HuH-7 (cell line): ENCODE data around the gene ARAP1.

ENCODE experiments used
- DNase-seq: peaks from one replicate; pipeline ENCODE4 v3.0.0; 2011; ENCODE audit warnings: low spot score

Gene ARAP1

DNA sequence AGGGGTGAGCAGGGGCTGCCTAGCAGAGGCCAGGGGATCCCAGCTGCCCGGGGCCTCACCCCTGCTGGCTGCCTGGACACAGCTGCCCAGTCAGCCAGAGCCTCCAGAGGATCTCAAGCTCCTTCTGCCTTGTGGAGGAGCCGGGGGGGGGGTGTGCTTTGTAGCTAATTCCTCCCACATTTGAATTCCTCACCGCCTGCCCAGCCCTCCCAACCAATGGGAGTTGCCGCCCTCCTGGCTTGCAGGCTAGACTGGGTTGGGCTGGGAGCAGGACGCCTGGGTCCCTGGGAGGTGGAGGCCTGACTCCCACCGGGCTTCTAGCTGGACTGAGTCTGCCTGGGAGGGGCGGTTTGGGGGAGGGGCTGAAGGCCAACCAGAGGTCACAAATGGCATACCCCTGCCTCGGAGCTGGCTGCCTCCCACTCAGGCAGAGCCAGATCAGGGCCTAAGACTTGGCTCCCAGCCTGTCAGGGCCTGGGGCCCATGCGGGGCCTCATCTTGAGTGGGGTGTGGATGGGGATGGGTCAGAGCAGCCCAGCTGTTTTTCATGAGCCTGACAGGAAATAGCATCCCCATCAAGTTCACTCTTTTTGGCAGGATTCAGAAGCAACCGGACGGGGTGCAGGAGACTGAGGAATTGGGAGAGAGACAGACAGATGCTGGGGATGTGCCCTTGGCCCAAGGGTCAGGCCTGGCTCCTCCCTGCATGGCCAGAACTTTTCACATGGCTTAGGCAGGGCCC lies 48.8 kb downstream of the ARAP1 start:
- DNase-seq: no peak

DNA sequence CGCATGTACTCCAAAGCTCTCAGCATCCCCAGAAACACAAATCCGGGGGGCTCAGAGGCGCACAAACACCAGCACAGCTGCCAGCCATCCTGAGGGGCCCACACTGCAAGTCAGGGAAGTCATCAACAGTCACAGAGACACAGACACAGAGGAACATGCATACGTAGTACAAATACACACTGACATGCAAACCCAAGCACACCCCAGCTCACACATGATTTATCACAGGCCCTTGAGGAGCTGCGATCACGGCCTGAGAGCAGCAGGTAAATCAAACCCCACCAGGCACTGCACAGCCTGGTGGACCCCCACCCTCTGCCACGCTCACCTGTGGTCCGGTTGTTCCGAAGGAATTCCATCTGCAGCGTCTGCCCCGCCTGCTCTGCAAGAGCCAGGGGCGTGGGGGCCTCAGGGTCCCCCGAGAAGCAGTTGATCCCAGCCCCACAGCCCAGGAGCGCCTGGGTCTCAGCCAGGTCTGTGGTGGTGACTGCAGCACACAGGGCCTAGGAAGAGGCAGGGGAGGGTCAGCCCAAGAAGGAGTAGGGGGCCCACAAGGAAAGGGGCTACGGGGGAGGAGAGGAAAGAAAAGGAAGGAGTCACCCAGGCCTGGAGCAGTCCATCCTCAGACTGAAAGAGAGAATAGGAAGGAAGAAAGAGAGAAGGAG lies 49.5 kb downstream of the ARAP1 start:
- DNase-seq: no peak

GRCh38 chr11:72702096-72702495 lies 50.1 kb downstream of the ARAP1 start:
- DNase-seq: no peak

- DNase-seq: no peak
These were observed 50.7 kb downstream of the ARAP1 start for GRCh38 chr11:72701466-72701865.

- no peak for DNase-seq
These were observed 52.1 kb downstream of the ARAP1 start for GRCh38 chr11:72700146-72700545.

DNA sequence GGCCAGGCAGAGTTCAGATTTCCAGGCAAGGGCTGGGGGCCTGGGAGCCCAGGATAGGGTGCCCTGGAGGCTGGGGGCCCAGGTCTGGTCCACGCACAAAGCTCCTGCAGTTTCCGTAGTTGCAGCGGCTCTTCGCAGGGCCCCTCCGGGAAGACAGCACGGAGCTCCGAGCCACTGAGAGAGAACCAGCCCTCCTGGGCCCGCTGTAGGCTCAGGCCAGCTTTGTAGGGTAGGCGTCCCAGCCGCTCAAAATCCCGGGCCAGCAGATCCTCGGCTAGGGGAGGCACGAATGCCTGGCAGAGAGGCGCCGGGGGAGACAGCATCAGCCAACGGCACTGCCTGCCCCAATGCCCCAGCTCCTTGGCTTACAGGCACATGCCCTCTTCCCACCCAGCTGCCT lies 54.4 kb downstream of the ARAP1 start:
- no peak for DNase-seq

GRCh38 chr11:72696866-72697700 lies 55.1 kb downstream of the ARAP1 start:
- DNase-seq: no peak

GRCh38 chr11:72695354-72695753 lies 56.9 kb downstream of the ARAP1 start:
- DNase-seq: no peak

- no peak for DNase-seq
These were observed 58.8 kb downstream of the ARAP1 start for GRCh38 chr11:72693271-72693968.

DNA sequence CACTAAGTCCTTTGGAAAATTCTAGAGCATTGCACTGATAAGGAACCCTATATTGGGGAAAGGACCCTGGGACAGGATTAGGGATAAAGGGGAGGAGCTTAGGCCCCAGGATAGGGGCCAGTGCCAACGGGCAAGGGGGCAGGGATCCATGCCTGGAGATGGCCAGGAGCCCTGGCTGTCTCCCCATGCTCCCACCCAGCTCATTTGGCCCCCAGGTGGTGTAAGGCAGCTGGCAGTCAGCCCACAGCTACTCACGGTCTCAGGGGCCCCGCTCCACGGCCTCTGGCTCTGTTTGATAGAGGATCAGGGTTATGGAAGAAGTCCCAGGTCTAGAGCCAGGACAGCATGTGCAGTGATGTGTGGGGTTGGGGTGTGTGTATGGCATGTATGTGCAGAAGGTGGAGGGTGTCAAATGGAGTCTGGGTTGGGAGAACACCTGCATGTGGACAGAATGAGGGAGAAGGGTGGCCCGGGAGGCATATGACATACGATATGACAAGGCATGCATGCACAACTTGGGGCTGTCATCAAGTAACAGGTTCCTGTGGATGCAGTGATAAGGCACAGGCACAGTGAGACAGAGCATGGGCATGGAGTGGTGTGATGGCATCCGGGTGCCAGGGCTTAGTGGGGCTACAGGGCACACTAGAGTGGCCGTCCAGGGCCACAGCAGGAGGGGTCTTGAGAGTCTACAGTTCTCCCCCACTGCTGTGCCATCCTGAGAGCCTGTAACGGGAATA lies 59.5 kb downstream of the ARAP1 start:
- no peak for DNase-seq

- no peak for DNase-seq
These were observed 62.0 kb downstream of the ARAP1 start for GRCh38 chr11:72690166-72690565.

GRCh38 chr11:72688929-72689328 lies 63.3 kb downstream of the ARAP1 start:
- no peak for DNase-seq

- DNase-seq: no peak
These were observed 63.7 kb downstream of the ARAP1 start for GRCh38 chr11:72688486-72688885.

GRCh38 chr11:72687326-72687725 lies 64.9 kb downstream of the ARAP1 start:
- no peak for DNase-seq

DNA sequence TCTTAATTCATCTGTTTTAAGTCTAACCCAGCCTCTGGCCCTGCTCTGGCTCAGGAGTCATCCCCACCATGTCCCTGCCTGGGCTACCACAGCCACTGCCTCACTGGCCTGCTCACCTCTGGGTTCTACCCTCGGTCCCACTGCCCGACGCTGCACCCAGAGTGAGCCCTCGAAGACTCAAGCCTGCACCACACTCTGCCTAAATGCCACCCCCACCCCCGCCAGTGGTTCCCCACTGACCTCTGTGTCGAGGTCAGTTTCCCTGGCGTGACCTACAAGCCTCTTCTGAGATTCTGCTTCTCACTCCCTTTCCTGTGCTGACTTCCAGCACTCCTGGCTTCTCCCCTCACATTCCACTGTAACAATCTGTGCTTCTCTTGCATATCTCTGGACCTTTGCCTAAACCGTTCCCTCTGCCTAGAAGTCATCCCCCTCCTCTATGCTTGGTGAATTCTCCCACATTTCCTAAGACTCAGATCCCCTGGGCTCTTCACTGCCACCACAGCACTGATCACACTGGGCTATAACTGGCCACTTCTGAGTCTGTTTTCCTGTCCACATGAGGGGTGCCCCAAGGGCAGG lies 65.5 kb downstream of the ARAP1 start:
- DNase-seq: no peak

DNA sequence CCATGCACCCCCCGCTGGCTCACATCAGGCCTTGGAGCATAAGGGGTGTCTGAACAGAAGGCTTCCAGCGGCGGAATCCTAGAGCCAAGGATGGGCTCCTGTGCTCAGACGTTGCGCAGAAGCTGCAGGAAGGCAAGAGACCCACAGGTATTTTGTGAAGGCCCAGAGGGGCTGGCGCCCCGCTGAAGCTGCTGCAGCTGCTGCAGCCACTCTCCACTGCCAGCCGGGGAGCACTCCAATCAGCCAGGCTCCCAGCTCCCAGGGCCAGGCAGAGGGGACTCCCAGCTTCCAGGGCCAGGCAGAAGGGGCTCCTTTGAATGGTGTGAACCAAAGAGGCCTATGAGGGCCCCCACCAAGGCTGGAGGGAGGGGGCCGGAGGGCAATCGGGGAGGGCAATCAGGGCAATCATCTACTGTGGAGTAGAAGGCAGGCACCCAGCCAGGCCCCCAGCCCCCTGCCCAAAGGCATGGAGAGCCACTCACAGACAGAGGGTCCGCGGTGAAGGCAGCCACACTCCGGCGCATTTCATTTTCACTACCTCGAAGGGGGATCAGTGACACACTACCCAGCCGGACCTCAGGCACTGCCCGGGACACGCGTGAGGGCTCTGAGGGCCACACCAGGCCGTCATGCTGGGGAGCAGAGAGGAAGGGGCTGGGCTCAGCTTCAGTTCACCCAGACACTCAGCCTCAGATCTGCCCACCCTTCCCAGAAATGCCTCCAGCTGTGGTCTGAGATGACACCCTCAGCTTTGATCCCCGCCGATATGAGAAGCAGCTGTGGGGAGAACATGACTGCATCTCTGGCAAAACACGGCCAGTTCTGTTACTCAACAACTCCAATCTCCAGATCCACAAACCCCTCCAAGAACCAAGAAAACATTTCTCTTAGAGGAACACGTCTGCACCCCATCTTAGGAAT lies 66.4 kb downstream of the ARAP1 start:
- DNase-seq: no peak

DNA sequence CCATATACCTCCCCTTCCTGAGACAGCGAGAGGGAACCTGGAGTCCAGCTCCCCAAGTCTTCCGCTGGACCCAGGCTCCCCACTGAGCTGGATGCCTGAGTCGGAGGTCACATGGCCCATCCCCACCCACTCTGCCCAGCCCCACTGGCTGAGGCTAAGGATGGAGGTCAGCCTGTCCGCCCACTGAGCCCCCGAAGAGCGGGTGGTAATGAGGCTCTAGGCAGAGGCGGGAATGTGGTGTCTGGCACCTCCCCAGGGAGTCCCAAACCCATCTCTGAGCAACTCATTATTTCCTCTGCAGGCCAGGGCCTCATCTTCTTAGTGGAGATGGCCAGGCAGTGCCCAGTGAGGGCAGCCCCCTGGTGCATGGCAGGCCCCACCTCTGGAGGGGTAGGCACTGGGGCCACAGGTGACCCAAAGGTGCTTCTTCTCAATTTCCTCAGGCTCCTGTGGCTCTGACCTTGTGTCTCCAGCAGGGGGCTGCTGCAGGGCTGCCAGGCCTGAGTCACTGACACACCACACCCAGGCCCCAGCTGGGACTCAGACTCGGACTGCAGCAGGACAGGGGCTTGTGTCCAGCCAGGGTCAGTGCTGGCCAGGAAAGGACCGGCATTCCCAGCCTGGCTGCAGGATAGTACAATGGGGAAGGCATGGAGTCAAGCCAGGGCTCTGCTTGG lies 67.8 kb downstream of the ARAP1 start:
- peak; percentile 93 for DNase-seq

GRCh38 chr11:72683782-72684200 lies 68.4 kb downstream of the ARAP1 start:
- peak; percentile 83 for DNase-seq

DNA sequence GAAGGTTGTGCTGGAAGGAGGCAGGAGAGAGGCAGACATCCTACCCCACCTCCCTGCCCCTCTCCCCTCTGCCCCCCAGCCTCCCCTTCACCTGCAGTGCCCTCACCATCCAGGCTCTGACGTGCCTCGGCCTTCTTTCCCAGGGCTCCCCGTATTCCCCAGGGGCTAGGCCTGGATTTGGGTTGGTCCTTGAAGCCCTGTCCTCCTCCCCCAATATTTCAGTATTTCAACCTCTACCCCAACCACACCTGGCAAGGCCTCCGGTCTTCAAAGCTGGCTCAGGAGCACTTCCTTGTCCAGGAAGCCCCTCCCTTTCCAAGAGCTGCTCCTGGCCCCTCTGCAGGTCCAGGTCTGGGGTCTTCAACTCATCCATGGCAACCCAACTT lies 69.4 kb downstream of the ARAP1 start:
- no peak for DNase-seq
